ENCODE measurements around the gene ITGA1.
A peak's percentile ranks its signal among the peaks of the same experiment; 100 is the strongest.

- TF ChIP-seq POLR2A (IDR thresholded peaks at IDR 0.05) (no peak), POLR2AphosphoS5 (IDR thresholded peaks at IDR 0.05) (peak; percentile 52), CTCF (IDR thresholded peaks at IDR 0.05) (no peak), EP300 (IDR thresholded peaks at IDR 0.05) (no peak)
Observed at GRCh38 chr5:52794519-52794918, 6.8 kb downstream of the ITGA1 start.
